ENCODE data around the gene BRIP1. TPM values are rescaled to one million over a fixed set of nuclear protein-coding genes. Genes with fewer than 3 reads are reported as not detected.

BRIP1 gene
- total RNA-seq, 1 experiment from 2014 or later: 9.4 TPM

DNA sequence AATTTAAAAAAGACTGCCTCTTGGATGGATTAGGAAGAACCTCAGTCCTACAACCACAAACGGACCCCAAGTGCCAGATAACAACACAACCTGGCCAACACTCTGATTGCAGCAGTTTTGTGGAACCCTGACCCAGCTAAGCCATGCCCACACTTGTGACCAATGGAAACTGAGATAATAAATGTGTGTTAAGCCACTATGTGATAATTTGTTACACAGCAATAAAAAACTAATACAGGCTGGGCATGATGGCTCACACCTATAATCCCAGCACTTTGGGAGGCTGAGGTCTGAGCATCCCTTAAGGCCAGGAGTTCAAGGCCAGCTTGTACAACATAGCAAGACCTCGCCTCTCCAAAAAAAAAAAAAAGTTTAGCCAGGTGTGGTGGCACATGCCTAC lies 127.5 kb downstream of the BRIP1 start:
- no peak for ATAC-seq
- no peak for DNase-seq (ENCODE audit: low read depth, low spot score)
- H3K36me3 ChIP-seq (ENCODE audit: control insufficient read depth, insufficient read depth, low read length): no peaks in the 10 kb centered on the region
- peaks cover 9% of the 10 kb centered on the region; the same call in 1 of the 2 replicates for H3K9me3 ChIP-seq (ENCODE audit: control insufficient read depth, insufficient read depth, low read depth, low read length)
- in situ Hi-C loops (cut with HindIII; ENCODE audit: low pct_unique_long_range_greater_than_20kb, low sequenced_read_pairs): no loop called here
- POLR2A ChIA-PET: interaction anchor here (0.7 kb wide), 1 partner anchor 559 kb away, joined by 3 read pairs; no protein-coding TSS in a partner anchor
- BruUV-seq (replicated peaks): no TSS peak
- CTCF ChIA-PET: no interaction called here
- no peaks in the 10 kb centered on the region for H3K27me3 ChIP-seq (ENCODE audit: control insufficient read depth, insufficient read depth, low read length)
- intact Hi-C loops (cut with micrococcal nuclease; ENCODE audit: unreplicated experiment): no loop called here
- H3K27ac ChIP-seq (ENCODE audit: low read length): no peak overlapping the region
- TF ChIP-seq, protein P1, sequence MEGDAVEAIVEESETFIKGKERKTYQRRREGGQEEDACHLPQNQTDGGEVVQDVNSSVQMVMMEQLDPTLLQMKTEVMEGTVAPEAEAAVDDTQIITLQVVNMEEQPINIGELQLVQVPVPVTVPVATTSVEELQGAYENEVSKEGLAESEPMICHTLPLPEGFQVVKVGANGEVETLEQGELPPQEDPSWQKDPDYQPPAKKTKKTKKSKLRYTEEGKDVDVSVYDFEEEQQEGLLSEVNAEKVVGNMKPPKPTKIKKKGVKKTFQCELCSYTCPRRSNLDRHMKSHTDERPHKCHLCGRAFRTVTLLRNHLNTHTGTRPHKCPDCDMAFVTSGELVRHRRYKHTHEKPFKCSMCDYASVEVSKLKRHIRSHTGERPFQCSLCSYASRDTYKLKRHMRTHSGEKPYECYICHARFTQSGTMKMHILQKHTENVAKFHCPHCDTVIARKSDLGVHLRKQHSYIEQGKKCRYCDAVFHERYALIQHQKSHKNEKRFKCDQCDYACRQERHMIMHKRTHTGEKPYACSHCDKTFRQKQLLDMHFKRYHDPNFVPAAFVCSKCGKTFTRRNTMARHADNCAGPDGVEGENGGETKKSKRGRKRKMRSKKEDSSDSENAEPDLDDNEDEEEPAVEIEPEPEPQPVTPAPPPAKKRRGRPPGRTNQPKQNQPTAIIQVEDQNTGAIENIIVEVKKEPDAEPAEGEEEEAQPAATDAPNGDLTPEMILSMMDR (IDR thresholded peaks at IDR 0.05): no peak
- TF ChIP-seq, protein P2, sequence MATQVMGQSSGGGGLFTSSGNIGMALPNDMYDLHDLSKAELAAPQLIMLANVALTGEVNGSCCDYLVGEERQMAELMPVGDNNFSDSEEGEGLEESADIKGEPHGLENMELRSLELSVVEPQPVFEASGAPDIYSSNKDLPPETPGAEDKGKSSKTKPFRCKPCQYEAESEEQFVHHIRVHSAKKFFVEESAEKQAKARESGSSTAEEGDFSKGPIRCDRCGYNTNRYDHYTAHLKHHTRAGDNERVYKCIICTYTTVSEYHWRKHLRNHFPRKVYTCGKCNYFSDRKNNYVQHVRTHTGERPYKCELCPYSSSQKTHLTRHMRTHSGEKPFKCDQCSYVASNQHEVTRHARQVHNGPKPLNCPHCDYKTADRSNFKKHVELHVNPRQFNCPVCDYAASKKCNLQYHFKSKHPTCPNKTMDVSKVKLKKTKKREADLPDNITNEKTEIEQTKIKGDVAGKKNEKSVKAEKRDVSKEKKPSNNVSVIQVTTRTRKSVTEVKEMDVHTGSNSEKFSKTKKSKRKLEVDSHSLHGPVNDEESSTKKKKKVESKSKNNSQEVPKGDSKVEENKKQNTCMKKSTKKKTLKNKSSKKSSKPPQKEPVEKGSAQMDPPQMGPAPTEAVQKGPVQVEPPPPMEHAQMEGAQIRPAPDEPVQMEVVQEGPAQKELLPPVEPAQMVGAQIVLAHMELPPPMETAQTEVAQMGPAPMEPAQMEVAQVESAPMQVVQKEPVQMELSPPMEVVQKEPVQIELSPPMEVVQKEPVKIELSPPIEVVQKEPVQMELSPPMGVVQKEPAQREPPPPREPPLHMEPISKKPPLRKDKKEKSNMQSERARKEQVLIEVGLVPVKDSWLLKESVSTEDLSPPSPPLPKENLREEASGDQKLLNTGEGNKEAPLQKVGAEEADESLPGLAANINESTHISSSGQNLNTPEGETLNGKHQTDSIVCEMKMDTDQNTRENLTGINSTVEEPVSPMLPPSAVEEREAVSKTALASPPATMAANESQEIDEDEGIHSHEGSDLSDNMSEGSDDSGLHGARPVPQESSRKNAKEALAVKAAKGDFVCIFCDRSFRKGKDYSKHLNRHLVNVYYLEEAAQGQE (IDR thresholded peaks at IDR 0.05; ENCODE audit: insufficient read depth in 1 of 2, low read depth in 2 of 2, low read length in 1 of 2): no peak
- TF ChIP-seq SIN3A (IDR thresholded peaks at IDR 0.05; ENCODE audit: borderline replicate concordance, insufficient read depth, low read depth, low read length) (no peak), POLR2AphosphoS5 (IDR thresholded peaks at IDR 0.05; ENCODE audit: low read depth, low read length) (no peak), TCF7L2 (IDR thresholded peaks at IDR 0.05; ENCODE audit: low read depth, low read length) (no peak)
- no peak overlapping the region for H3K4me3 ChIP-seq (ENCODE audit: low read depth in 2 of 2, low read length in 2 of 2)
- no peaks in the 10 kb centered on the region for H3K4me1 ChIP-seq (ENCODE audit: control insufficient read depth, insufficient read depth, low read length)

DNA sequence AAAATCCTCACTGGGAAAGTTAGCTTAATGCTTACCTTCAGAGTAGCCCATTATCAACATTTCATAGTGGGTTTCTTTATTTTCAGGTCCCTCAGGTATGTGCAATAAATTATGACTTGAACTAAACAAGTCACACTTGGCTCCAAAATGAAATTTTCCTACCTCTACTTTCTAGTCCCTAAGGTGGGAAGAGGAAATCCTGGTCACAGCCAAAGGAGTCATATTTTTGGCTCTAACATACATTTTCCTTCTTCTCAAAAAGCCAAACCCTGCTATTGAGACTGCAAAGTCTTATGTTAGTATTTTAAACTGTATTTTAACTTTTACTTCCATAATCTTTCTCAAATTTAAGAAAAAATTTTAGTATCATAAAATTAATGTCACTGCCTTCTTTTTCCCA lies 128.9 kb downstream of the BRIP1 start:
- BruUV-seq (replicated peaks): no TSS peak
- Histone ChIP-seq H3K27me3 (ENCODE audit: control insufficient read depth, insufficient read depth, low read length) (no peaks in the 10 kb centered on the region), H3K4me3 (ENCODE audit: low read depth in 2 of 2, low read length in 2 of 2) (no peak overlapping the region), H3K36me3 (ENCODE audit: control insufficient read depth, insufficient read depth, low read length) (no peaks in the 10 kb centered on the region), H3K4me1 (ENCODE audit: control insufficient read depth, insufficient read depth, low read length) (no peaks in the 10 kb centered on the region), H3K27ac (ENCODE audit: low read length) (no peak overlapping the region), H3K9me3 (ENCODE audit: control insufficient read depth, insufficient read depth, low read depth, low read length) (peaks cover 9% of the 10 kb centered on the region; the same call in 1 of the 2 replicates)
- intact Hi-C loops (cut with micrococcal nuclease; ENCODE audit: unreplicated experiment) (no loop called here), in situ Hi-C loops (cut with HindIII; ENCODE audit: low pct_unique_long_range_greater_than_20kb, low sequenced_read_pairs) (no loop called here)
- no peak for ATAC-seq
- ChIA-PET POLR2A (no interaction called here), CTCF (no interaction called here)
- DNase-seq (ENCODE audit: low read depth, low spot score): no peak
- TF ChIP-seq POLR2AphosphoS5 (IDR thresholded peaks at IDR 0.05; ENCODE audit: low read depth, low read length) (no peak), SIN3A (IDR thresholded peaks at IDR 0.05; ENCODE audit: borderline replicate concordance, insufficient read depth, low read depth, low read length) (no peak), TCF7L2 (IDR thresholded peaks at IDR 0.05; ENCODE audit: low read depth, low read length) (no peak)
- TF ChIP-seq, protein P1 (IDR thresholded peaks at IDR 0.05): no peak
- TF ChIP-seq, protein P2 (IDR thresholded peaks at IDR 0.05; ENCODE audit: insufficient read depth in 1 of 2, low read depth in 2 of 2, low read length in 1 of 2): no peak
